OCI-LY1 (cell line): ENCODE results near the gene C6orf163.

Experiments
- CTCF ChIP-seq: fragments of 200-600 bp; sonication (generic), shearing (Covaris generic); IDR thresholded peaks from 2 replicates; pipeline ENCODE4 v1.5.1; 2017; ENCODE audit warnings: mild to moderate bottlenecking, antibody characterized with exemption, low read length, moderate library complexity, mixed read lengths
- EZH2 ChIP-seq: fragments of 200-600 bp; sonication (generic), shearing (Covaris generic); IDR thresholded peaks from 2 replicates; pipeline ENCODE4 v1.8.0; 2017; ENCODE audit warnings: borderline replicate concordance, mixed run types, mild to moderate bottlenecking, antibody characterized with exemption, low read length, moderate library complexity, mixed read lengths

- TF ChIP-seq CTCF: no peak
- TF ChIP-seq EZH2: no peak
Measured at GRCh38 chr6:87315071-87315470, 29.5 kb upstream of the C6orf163 start.
